Stimulated activated CD8-positive, alpha-beta memory T cell treated with anti-CD3 and anti-CD28 coated beads, Interleukin-7, amount 100 ng/mL, for 1 hour (primary cell): Measurements from ENCODE around the gene HMCN1.

Source experiments
- DNase-seq, 2 donors: peaks; one replicate each; pipeline ENCODE4 v3.0.0-alpha.2; 2020; ENCODE audit warnings: low read depth in 2 of 2

The HMCN1 gene

DNA sequence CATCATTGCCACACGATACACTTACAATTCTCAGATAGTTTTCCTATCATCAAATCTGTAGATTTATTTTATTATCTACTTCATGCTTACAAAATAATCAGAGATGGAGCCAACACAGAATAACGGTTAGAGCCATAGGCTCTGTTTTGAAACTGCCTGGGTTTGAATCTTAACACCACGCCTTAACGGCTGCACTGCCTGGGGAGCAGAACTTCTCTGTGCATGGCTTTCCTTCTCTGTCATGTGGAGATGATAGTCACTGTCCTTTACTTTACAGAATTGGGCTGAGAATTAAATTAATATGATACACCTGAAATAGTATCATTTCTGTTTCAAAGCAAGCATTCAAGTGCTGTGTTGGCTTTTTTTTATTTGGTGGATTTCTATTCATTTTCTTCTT lies 177.8 kb downstream of the HMCN1 start:
- no peak for DNase-seq

DNA sequence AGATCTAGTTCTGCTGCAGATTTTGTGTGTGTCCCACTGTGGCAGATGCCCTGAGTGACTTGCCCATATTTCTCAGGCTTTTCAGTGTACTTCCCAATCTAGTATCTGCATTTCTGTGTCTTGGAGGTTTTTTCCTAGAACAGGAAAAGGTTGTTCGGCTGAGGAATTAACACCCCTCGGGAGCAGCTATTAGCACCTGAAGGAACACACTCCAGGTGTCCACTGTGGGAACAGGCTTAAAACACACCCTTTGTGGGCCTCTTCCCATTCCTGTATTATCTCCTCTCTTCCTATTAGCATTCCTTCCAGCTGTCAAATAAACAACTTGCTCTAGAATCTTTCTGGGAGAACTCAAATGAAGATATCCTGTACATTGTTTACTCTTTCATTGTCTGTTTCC lies 178.3 kb downstream of the HMCN1 start:
- no peak for DNase-seq

DNA sequence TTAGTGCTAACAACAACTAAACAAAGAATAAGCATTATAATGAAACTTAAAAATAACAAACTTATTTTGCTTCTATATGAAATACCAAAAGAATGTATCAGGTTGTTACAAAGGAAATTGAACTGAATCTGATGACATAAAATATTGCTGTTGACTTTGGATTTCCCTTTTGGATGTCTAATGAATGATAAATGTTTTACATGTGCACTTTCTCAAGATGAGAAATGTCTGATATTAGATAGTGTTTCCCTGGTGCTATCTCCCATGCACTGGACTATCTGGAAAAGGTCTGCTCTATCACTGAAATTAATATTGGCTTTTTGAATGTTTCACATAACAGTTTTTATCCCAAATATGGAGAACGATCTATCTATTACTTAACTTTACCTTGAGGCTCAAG lies 179.9 kb downstream of the HMCN1 start:
- no peak for DNase-seq

DNA sequence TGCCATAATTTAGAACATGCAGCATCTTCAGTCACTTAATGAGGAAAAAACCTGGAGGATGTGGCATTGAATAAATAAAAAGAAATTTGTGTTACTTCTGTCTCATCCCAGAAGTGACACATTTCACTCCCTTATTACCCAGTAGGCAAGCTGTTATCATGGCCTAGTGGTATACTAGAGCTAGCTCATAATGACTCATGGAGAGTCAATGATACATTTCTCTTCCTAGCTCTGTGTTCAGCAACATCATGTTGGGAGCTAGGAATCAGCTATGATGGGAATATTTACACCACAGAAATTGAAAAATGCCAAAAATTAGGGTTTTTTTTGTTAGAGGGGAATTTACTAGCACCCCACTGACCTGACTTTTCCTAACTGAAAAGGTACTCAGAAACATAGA lies 182.7 kb downstream of the HMCN1 start:
- DNase-seq = no peak

GRCh38 chr1:185917646-185918045 lies 183.5 kb downstream of the HMCN1 start:
- no peak for DNase-seq

DNA sequence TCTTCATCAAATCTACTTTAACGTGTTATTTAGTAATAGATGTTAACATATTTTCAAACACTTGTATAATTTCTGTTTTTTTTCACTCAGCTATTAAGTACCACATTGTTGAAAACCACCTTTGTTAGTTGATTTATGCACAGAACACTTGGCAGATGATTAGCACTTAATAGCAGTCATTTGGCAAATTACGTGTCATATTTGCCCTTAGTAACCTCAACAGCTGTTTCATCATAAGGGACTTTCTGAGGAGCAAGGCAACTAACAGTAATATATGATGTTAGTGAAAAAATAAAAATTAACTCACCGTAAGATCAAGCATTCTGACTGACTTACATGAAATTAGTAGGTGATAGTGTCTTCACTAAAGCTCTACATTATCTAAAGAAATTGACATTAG lies 186.4 kb downstream of the HMCN1 start:
- no peak for DNase-seq

GRCh38 chr1:185921636-185922035 lies 187.4 kb downstream of the HMCN1 start:
- DNase-seq = no peak

- DNase-seq = no peak
These were observed 192.4 kb downstream of the HMCN1 start for GRCh38 chr1:185926588-185926987.

- no peak for DNase-seq
These were observed 195.6 kb downstream of the HMCN1 start for GRCh38 chr1:185929776-185930175.

GRCh38 chr1:185931438-185931837 lies 197.2 kb downstream of the HMCN1 start:
- no peak for DNase-seq

DNA sequence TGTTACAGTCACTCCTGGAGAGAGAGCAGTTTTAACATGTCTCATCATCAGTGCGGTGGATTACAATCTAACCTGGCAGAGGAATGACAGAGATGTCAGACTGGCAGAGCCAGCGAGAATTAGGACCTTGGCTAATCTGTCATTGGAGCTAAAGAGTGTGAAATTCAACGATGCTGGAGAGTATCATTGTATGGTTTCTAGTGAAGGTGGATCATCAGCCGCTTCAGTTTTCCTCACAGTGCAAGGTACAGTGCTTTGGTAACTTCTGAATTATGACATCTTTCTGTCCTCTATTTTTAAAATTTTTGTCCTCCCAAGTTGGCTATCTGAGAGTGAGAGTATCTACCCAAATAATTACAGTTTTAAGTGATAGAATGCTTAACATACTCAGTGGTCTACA lies 199.4 kb downstream of the HMCN1 start:
- DNase-seq = no peak

- no peak for DNase-seq
These were observed 200.4 kb downstream of the HMCN1 start for GRCh38 chr1:185934476-185935189.

DNA sequence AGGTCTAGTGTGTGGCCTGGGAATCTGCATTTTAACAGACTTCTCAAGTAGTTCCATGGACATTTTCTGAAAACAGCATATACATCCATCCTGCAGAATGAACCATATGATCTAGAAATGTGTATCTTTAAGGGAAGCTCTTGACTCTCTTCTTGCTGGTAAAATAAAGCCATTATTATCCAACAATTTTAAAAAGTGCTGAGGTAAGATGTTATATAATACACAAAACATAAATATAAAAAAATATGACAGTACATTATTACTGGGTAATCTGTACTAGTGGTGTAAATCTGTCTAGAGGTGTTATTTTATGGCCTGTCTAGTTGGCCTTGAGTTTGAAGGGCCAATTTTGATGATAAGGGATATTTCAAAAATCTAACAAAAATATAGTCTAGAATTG lies 201.2 kb downstream of the HMCN1 start:
- no peak for DNase-seq

DNA sequence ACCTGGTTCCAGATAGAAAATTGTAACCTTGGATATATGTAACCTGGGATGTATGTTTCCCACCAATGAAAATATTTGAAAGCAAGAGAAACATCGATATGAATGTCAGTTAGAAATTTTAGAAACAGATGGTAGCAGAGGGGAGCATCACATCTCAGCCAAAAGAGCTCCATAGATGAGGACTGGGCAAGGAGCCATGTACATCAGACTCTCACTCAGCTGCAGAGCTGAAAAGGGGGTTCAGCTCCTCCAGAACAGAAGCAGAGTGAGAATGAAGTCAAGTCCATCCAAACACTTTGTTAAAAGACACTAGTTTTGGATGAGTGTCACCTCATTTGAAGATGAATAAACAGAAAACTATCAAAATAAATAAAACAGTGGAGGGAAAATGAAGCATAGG lies 202.4 kb downstream of the HMCN1 start:
- no peak for DNase-seq

GRCh38 chr1:185938396-185938795 lies 204.2 kb downstream of the HMCN1 start:
- no peak for DNase-seq

DNA sequence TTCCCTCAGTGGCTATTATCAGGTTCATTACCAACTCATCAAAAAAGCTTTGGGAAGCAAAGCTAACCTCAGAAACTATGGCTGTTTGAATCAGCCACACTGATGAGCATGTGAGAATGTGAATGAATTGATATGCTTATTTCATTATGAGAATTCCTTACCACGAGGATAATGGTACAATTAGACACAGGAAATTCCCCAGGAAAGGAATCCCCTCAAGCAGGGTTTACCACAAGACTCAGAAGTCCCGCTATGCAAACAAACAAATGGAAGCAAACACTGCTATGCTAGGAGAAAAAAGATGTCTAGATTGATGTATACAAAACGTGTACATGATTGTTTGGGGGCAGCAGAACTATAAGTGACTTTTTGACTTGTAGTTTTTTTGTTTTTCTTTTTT lies 205.0 kb downstream of the HMCN1 start:
- no peak for DNase-seq

DNA sequence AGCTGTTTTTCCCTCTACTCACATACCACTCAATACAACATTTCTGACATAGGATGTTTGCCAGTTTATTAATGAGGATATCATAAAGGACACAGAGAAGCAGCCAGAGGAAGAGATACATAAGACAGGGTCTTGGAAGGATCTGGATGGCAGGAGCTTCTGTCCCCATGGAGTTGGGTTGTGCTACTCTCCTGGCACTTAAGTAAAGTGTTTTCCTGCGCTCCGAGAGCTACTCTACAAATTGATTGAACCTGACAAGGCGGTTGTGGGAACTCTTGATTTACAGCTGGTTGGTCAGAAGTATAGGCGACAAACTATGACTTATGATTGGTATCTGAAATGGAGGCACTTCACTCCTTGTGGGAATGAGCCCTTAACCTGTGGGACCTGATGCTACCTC lies 208.8 kb downstream of the HMCN1 start:
- DNase-seq = no peak

- no peak for DNase-seq
These were observed 222.7 kb downstream of the HMCN1 start for GRCh38 chr1:185956881-185957280.

GRCh38 chr1:185957441-185958363 lies 223.5 kb downstream of the HMCN1 start:
- no peak for DNase-seq

- no peak for DNase-seq
These were observed 226.5 kb downstream of the HMCN1 start for GRCh38 chr1:185960422-185961321.

DNA sequence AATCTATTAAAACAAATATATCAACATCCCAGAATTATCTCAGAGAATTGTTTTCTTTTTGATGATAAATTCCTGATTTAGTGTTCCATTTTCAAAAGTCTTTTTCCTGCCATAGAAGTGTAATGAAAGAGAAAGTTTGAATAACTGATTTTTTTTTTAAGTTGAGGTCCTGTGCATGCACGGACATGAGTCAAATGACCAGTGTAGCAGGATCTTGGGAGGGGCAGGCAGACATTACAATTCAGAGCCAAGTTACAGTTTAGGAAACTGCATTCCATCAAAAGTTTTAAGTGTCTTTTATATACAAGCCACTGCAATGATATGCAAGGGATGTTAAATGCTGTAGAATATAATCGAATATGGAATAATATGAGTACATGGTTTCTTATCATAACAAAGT lies 227.5 kb downstream of the HMCN1 start:
- DNase-seq = no peak

GRCh38 chr1:185964946-185965345 lies 230.8 kb downstream of the HMCN1 start:
- DNase-seq = no peak
